Peyer's patch (tissue), 4 donors: ENCODE measurements around the gene BMP2K.

Source experiments
- POLR2A ChIP-seq, 2 donors: fragments of 450-650 bp; IDR thresholded peaks; one replicate each; pipeline ENCODE4 v1.5.1; 2017; ENCODE audit warnings: antibody characterized with exemption in 2 of 2, mild to moderate bottlenecking in 2 of 2, moderate library complexity in 2 of 2
- TF ChIP-seq, protein P1 (sequence below), 6 experiments: fragments of 450-650 bp in 4 of 6; fragments of 200-600 bp in 2 of 6; sonication (generic) in 1 of 6; IDR thresholded peaks; one replicate each; pipeline ENCODE4 v1.5.1; 2017 to 2019; ENCODE audit warnings: antibody characterized with exemption in 6 of 6, mild to moderate bottlenecking in 3 of 6, moderate library complexity in 1 of 6

GRCh38 chr4:78776079-78776728 lies at the start of gene BMP2K:
- TF ChIP-seq, protein P1, sequence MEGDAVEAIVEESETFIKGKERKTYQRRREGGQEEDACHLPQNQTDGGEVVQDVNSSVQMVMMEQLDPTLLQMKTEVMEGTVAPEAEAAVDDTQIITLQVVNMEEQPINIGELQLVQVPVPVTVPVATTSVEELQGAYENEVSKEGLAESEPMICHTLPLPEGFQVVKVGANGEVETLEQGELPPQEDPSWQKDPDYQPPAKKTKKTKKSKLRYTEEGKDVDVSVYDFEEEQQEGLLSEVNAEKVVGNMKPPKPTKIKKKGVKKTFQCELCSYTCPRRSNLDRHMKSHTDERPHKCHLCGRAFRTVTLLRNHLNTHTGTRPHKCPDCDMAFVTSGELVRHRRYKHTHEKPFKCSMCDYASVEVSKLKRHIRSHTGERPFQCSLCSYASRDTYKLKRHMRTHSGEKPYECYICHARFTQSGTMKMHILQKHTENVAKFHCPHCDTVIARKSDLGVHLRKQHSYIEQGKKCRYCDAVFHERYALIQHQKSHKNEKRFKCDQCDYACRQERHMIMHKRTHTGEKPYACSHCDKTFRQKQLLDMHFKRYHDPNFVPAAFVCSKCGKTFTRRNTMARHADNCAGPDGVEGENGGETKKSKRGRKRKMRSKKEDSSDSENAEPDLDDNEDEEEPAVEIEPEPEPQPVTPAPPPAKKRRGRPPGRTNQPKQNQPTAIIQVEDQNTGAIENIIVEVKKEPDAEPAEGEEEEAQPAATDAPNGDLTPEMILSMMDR (IDR thresholded peaks at IDR 0.05): peak in 1 of 6 experiments; percentile 1
- peak; percentile 17 to 69 for TF ChIP-seq POLR2A (IDR thresholded peaks at IDR 0.05)
